ENCODE measurements around the gene C3orf80. TPM values are rescaled to one million over a fixed set of nuclear protein-coding genes. Genes with fewer than 3 reads are reported as not detected.

The C3orf80 gene
- total RNA-seq, 1 experiment from 2014 or later, result 0.13 TPM

GRCh38 chr3:160179906-160180305 lies 45.3 kb upstream of the C3orf80 start:
- no peak overlapping the region for H3K4ac ChIP-seq (ENCODE audit: low read depth, low read length)
- no peak for TF ChIP-seq CTCF (conservative IDR thresholded peaks at IDR 0.05)
- H3K56ac ChIP-seq (ENCODE audit: insufficient read length, low read depth, low read length), result no peak overlapping the region
- Mint-ChIP-seq H3K4me3 (no peak overlapping the region), H3K27me3 (ENCODE audit: low read depth) (no peaks in the 10 kb centered on the region), H3K4me1 (peaks cover 4 to 8% of the 10 kb centered on the region in 2 experiments; a peak in 3 of 4 replicates), H3K36me3 (ENCODE audit: insufficient read depth in 1 of 3, low read depth in 3 of 3) (peaks cover 2 to 12% (median 11%) of the 10 kb centered on the region in 3 experiments; a peak in 5 of 7 replicates), H3K27ac (no peak overlapping the region), H3K9me3 (peaks cover 13 to 14% of the 10 kb centered on the region in 2 experiments)
- no peak overlapping the region for H3K18ac ChIP-seq (ENCODE audit: insufficient read length, low read depth, low read length)
- H3K79me1 ChIP-seq (ENCODE audit: insufficient read depth, low read depth, low read length, poor library complexity, severe bottlenecking), result no peaks in the 10 kb centered on the region
- no peaks in the 10 kb centered on the region for H3K9me3 ChIP-seq (ENCODE audit: control insufficient read depth, low read depth, low read length)
- no peaks in the 10 kb centered on the region for H4K20me1 ChIP-seq (ENCODE audit: control insufficient read depth, insufficient read depth, insufficient read length)
- no peak overlapping the region for H3K23ac ChIP-seq (ENCODE audit: insufficient read length, low read depth, low read length)
- no peak overlapping the region for H2BK5ac ChIP-seq (ENCODE audit: insufficient read length, low read length)
- no peaks in the 10 kb centered on the region for H3K79me2 ChIP-seq (ENCODE audit: insufficient read depth, low read length)
- no peak overlapping the region for H3K4me2 ChIP-seq (ENCODE audit: insufficient read depth, insufficient read length, low read length)
- no peak overlapping the region for H4K8ac ChIP-seq (replicated peaks; ENCODE audit: insufficient read length, low read depth, low read length)
- WGBS (ENCODE audit: extremely low coverage, insufficient read length, low lambda C conversion rate), result no CpG with 5 or more reads among the region's 2 CpGs
- H3K9ac ChIP-seq (ENCODE audit: extremely low read depth, insufficient read length, low read length), result no peak overlapping the region
- H3T11ph ChIP-seq (ENCODE audit: low read length), result no peak overlapping the region
- no peak overlapping the region for H3K14ac ChIP-seq (ENCODE audit: insufficient read depth, low read length)
- no peak overlapping the region for H2AK5ac ChIP-seq (ENCODE audit: insufficient read length, low read length)
- no peak overlapping the region for H2BK12ac ChIP-seq (ENCODE audit: insufficient read length, low read depth, low read length)
- no peak overlapping the region for H3K27ac ChIP-seq (ENCODE audit: insufficient read length, low read depth, low read length)
- no peaks in the 10 kb centered on the region for H3K27me3 ChIP-seq (ENCODE audit: insufficient read depth, low read length)
- no peak for DNase-seq
- no peak overlapping the region for H2BK120ac ChIP-seq (ENCODE audit: low read depth, low read length, poor library complexity, severe bottlenecking)
- no peak overlapping the region for H4K91ac ChIP-seq (ENCODE audit: insufficient read length, low read depth, low read length)
- H2AFZ ChIP-seq (ENCODE audit: low read length), result no peak overlapping the region
- no peak overlapping the region for H4K5ac ChIP-seq (ENCODE audit: insufficient read length, low read depth, low read length)
- no peak overlapping the region for H2BK15ac ChIP-seq (ENCODE audit: low read depth, low read length)
- no peaks in the 10 kb centered on the region for H3K4me1 ChIP-seq (ENCODE audit: insufficient read depth, low read length)
- no peak overlapping the region for H2BK20ac ChIP-seq (ENCODE audit: low read depth, low read length, poor library complexity, severe bottlenecking)
- no peaks in the 10 kb centered on the region for H3K23me2 ChIP-seq (ENCODE audit: insufficient read length, low read depth, low read length, poor library complexity, severe bottlenecking)
